ENCODE data around the gene ACE. TPM values are rescaled to one million over a fixed set of nuclear protein-coding genes. Genes with fewer than 3 reads are reported as not detected.

ACE gene
- total RNA-seq, 4 donors from 2014 or later: 7.5 to 35.3 (median 14.1) TPM

DNA sequence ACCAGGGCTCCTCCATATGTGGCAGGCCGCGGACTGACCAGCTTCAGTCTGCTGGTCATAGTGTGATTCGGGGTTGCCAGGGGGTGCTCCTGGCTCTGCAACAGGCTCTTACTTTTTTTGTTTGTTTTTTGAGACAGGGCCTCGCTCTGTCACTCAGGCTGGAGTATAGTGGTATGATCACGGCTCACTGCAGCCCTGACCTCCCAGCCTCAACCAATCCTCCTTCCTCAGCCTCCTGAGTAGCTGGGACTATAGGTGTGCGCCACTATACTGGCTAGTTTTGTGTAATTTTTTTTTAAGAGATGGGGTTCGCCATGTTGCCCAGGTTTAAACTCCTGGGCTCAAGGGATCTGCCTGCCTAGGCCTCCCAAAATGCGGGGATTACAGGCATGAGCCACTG lies 34.5 kb downstream of the ACE start:
- no peaks in the 10 kb centered on the region for H3K4me1 ChIP-seq
- WGBS, 2 donors: 84 to 85% methylated on average over 8 of the region's 8 CpGs
- H3K36me3 ChIP-seq: no peaks in the 10 kb centered on the region
- H3K9me3 ChIP-seq: no peaks in the 10 kb centered on the region
- no peak for TF ChIP-seq POLR2A (IDR thresholded peaks at IDR 0.05)
- no peak for TF ChIP-seq EP300 (IDR thresholded peaks at IDR 0.05)
- no peak for TF ChIP-seq CTCF (IDR thresholded peaks at IDR 0.05)
- no peak overlapping the region for H3K4me3 ChIP-seq
- DNase-seq (ENCODE audit: low spot score in 2 of 2): no peak
- peaks cover 0 to 3% of the 10 kb centered on the region in 2 donors for H3K27me3 ChIP-seq
- H3K27ac ChIP-seq: no peak overlapping the region

DNA sequence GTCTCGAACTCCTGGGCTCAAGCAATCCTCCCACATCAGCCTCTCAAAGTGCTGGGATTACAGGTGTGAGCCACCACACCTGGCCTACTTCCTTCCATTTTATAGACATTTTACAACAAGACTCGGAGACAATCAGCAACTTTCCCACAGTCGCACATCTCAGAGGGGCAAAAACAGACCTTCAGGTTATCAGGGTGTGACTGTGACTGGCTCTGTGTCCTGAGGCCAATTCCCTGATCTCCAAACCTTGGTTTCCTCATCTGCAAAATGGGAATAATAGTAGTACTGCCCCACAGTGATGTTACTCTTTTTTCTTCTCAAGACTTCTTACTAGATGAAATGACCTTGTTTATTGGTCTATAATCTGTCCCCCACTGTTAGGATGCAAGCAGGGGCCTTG lies 35.5 kb downstream of the ACE start:
- no peak for TF ChIP-seq POLR2A (IDR thresholded peaks at IDR 0.05)
- no peak for TF ChIP-seq CTCF (IDR thresholded peaks at IDR 0.05)
- no peak for TF ChIP-seq EP300 (IDR thresholded peaks at IDR 0.05)
- 86% methylated on average over 3 of the region's 3 CpGs for WGBS, 2 donors
- Histone ChIP-seq H3K4me1 (no peaks in the 10 kb centered on the region), H3K4me3 (no peak overlapping the region), H3K9me3 (no peaks in the 10 kb centered on the region), H3K27ac (no peak overlapping the region), H3K27me3 (no peaks in the 10 kb centered on the region), H3K36me3 (no peaks in the 10 kb centered on the region)
- DNase-seq (ENCODE audit: low spot score in 2 of 2): no peak

DNA sequence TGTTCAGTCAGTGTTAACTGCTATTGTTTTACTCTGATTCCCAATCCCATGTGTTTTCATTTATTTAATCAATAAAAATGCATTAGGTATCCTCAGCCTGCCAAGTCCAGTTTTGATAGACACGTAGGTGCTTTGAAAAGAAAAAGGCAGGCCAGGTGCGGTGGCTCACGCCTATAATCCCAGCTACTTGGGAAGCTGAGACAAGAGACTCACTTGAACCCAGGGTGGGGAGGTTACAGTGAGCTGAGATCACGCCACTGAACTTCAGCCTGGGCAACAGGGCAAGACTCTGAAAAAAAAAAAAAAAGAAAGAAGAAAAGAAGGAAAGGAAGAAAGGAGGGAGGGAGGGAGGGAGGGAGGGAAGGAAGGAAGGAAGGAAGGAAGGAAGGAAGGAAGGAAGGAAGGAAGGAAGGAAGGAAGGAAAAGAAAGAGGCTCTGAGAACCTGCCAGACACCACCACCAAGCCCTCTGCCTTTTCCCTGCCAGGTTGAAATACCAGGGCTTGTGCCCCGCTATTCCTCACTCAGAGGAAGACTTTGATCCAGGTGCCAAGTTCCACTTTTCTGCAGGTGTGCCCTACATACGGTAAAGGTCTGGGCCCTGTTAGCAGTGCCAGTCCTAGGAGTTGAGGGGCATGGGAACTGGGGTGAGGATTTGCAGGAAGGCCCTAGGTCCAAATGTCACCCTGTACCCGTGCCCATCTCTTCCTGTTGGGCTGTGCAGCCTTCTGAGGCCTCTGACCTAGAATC lies 36.2 kb downstream of the ACE start:
- Histone ChIP-seq H3K27ac (no peak overlapping the region), H3K36me3 (no peaks in the 10 kb centered on the region), H3K9me3 (no peaks in the 10 kb centered on the region), H3K27me3 (no peaks in the 10 kb centered on the region), H3K4me3 (no peak overlapping the region), H3K4me1 (no peaks in the 10 kb centered on the region)
- TF ChIP-seq CTCF (IDR thresholded peaks at IDR 0.05): no peak
- WGBS, 2 donors: 74 to 76% methylated on average over 7 of the region's 7 CpGs
- DNase-seq (ENCODE audit: low spot score in 2 of 2): no peak

DNA sequence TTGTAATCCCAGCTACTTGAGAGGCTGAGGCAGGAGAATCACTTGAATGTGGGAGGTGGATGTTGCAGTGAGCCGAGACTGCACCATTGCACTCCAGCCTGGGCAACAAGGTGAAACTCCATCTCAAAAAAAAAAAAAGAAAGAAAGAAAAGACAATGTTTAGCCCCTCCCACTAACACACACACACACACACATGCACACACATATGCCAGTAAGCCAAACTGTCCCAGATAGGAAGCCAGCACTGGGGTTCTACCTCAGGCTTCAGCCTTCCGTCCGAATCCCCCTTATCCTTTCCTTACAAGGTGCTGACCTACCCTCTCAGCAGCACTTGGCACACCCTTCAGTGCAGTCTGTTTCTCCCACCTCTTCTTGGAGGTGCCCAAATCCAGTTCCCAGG lies 37.6 kb downstream of the ACE start:
- WGBS, 2 donors: 77 to 79% methylated on average over 3 of the region's 3 CpGs
- no peak overlapping the region for H3K27ac ChIP-seq
- no peaks in the 10 kb centered on the region for H3K27me3 ChIP-seq
- H3K4me1 ChIP-seq: no peaks in the 10 kb centered on the region
- H3K4me3 ChIP-seq: no peak overlapping the region
- no peaks in the 10 kb centered on the region for H3K36me3 ChIP-seq
- H3K9me3 ChIP-seq: peaks cover 0 to under 1% (median 0%) of the 10 kb centered on the region in 4 donors
- no peak for TF ChIP-seq POLR2A (IDR thresholded peaks at IDR 0.05)
- no peak for TF ChIP-seq CTCF (IDR thresholded peaks at IDR 0.05)
- no peak for TF ChIP-seq EP300 (IDR thresholded peaks at IDR 0.05)
- DNase-seq (ENCODE audit: low spot score in 2 of 2): no peak

DNA sequence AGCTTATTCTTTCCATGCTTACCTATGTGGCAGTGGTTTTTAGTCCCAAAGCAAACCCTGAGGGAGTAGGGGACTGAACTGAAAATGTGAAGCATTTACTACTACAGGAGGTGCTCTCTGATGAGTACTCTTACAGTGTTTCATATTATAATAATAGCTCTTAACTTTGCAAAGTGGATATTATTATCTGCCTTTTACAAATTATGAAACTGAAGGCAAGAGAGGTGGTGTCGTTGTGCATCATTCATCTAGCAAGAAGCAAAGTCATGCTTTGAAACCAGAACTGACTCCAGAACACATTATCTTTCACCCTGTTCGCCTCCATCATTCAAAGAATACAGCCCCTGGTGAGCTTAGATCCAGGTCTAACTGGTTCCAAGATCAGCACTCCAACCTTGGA lies 38.1 kb downstream of the ACE start:
- H3K27me3 ChIP-seq: no peaks in the 10 kb centered on the region
- WGBS, 2 donors: 76 to 84% methylated on average over 2 of the region's 2 CpGs
- no peak for DNase-seq (ENCODE audit: low spot score in 2 of 2)
- no peaks in the 10 kb centered on the region for H3K4me1 ChIP-seq
- TF ChIP-seq POLR2A (IDR thresholded peaks at IDR 0.05) (no peak), EP300 (IDR thresholded peaks at IDR 0.05) (no peak)
- no peak overlapping the region for H3K27ac ChIP-seq
- no peak overlapping the region for H3K4me3 ChIP-seq
- H3K36me3 ChIP-seq: no peaks in the 10 kb centered on the region
- H3K9me3 ChIP-seq: peaks cover 0 to 5% (median 0%) of the 10 kb centered on the region in 4 donors
